GM23248 (cell line): Measurements from ENCODE around the gene TCEA2.

ENCODE experiments used
- EZH2 ChIP-seq: fragments of 200-600 bp; sonication (generic); IDR thresholded peaks from 2 replicates; pipeline ENCODE4 v1.6.1; 2018; ENCODE audit warnings: antibody characterized with exemption, mild to moderate bottlenecking; ENCODE audit not compliant: insufficient read depth, poor library complexity, severe bottlenecking
- EZH2phosphoT487 ChIP-seq: fragments of 200-600 bp; sonication (generic); IDR thresholded peaks from 2 replicates; pipeline ENCODE4 v1.6.1; 2018; ENCODE audit warnings: antibody characterized with exemption, moderate library complexity, mild to moderate bottlenecking, low read depth; ENCODE audit not compliant: insufficient read depth

DNA sequence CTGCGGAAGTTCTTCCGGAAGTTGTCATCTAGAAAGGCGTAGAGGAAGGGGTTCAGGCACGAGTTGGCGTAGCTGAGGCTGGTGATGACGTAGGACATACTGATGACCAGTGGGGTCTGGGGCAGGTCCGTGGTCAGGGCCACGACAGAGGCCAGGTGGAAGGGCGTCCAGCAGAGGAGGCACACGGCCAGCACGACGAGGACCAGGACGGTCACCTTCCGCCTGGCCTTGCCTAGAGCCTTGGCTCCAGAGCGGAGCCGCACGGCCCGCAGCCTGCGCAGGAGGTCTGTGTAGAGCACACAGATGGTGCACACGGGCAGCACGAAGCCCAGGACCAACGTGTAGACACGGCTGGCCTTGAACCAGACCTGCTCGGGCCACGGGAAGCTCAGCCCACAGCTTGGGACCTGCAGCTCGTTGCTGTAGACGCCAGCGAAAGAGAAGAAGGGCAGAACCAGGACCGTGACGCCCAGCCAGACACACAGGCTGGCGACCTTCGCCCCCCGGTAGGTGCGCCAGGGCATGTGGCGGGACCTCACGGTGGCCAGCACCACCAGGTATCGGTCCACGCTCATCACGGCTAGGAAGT is 42.9 kb downstream of the TCEA2 start:
- TF ChIP-seq EZH2: no peak
- TF ChIP-seq EZH2phosphoT487: no peak
